ENCODE data around the gene ZNF613. TPM values are rescaled to one million over a fixed set of nuclear protein-coding genes. Genes with fewer than 3 reads are reported as not detected.

The ZNF613 gene
- total RNA-seq, 1 experiment from 2014 or later = 5.3 TPM

GRCh38 chr19:51901860-51902259 is 25.4 kb upstream of the ZNF613 start:
- Histone ChIP-seq H3K27me3 (replicated peaks; ENCODE audit: insufficient read depth, low read depth, low read length, poor library complexity) (no peaks in the 10 kb centered on the region), H3K27ac (ENCODE audit: low read depth, low read length, poor library complexity, severe bottlenecking) (no peak overlapping the region), H3K36me3 (ENCODE audit: insufficient read depth, low read length, poor library complexity, severe bottlenecking) (peaks cover 52% of the 10 kb centered on the region), H3K4me3 (ENCODE audit: low read depth, low read length, poor library complexity, severe bottlenecking) (no peak overlapping the region), H3K9me3 (ENCODE audit: low read depth, low read length, poor library complexity, severe bottlenecking) (peaks cover 61% of the 10 kb centered on the region), H3K4me1 (ENCODE audit: insufficient read depth, low read length, poor library complexity, severe bottlenecking) (no peaks in the 10 kb centered on the region)
- no TSS peak for BruUV-seq (replicated peaks)
- ChIA-PET POLR2A (ENCODE audit: low non-redundant PET) (no interaction called here), CTCF (no interaction called here)
- no peak for DNase-seq (ENCODE audit: low spot score)
- intact Hi-C loops (cut with micrococcal nuclease; ENCODE audit: unreplicated experiment) = no loop called here
- no peak for TF ChIP-seq EZH2 (IDR thresholded peaks at IDR 0.05; ENCODE audit: borderline replicate concordance, low read depth, low read length, poor library complexity, severe bottlenecking)
- TF ChIP-seq CTCF (conservative IDR thresholded peaks at IDR 0.05; ENCODE audit: low read depth, low read length) = no peak; the same call in 1 of the 2 replicates

GRCh38 chr19:51903192-51903591 is 24.1 kb upstream of the ZNF613 start:
- H3K4me1 ChIP-seq (ENCODE audit: insufficient read depth, low read length, poor library complexity, severe bottlenecking) = no peaks in the 10 kb centered on the region
- no peak overlapping the region for H3K4me3 ChIP-seq (ENCODE audit: low read depth, low read length, poor library complexity, severe bottlenecking)
- BruUV-seq (replicated peaks) = no TSS peak
- intact Hi-C loops (cut with micrococcal nuclease; ENCODE audit: unreplicated experiment) = no loop called here
- TF ChIP-seq EZH2 (IDR thresholded peaks at IDR 0.05; ENCODE audit: borderline replicate concordance, low read depth, low read length, poor library complexity, severe bottlenecking) = no peak
- no peak for TF ChIP-seq CTCF (conservative IDR thresholded peaks at IDR 0.05; ENCODE audit: low read depth, low read length)
- H3K27me3 ChIP-seq (replicated peaks; ENCODE audit: insufficient read depth, low read depth, low read length, poor library complexity) = no peaks in the 10 kb centered on the region
- H3K27ac ChIP-seq (ENCODE audit: low read depth, low read length, poor library complexity, severe bottlenecking) = no peak overlapping the region
- POLR2A ChIA-PET (ENCODE audit: low non-redundant PET) = no interaction called here
- CTCF ChIA-PET = no interaction called here
- DNase-seq (ENCODE audit: low spot score) = no peak
- peaks cover 53% of the 10 kb centered on the region for H3K9me3 ChIP-seq (ENCODE audit: low read depth, low read length, poor library complexity, severe bottlenecking)
- peaks cover 39% of the 10 kb centered on the region for H3K36me3 ChIP-seq (ENCODE audit: insufficient read depth, low read length, poor library complexity, severe bottlenecking)

- Histone ChIP-seq H3K27ac (ENCODE audit: low read depth, low read length, poor library complexity, severe bottlenecking) (peak within 1 kb of the TSS; percentile 81), H3K27me3 (replicated peaks; ENCODE audit: insufficient read depth, low read depth, low read length, poor library complexity) (no peaks in the 10 kb centered on the region), H3K4me3 (ENCODE audit: low read depth, low read length, poor library complexity, severe bottlenecking) (peak within 1 kb of the TSS; percentile 75), H3K36me3 (ENCODE audit: insufficient read depth, low read length, poor library complexity, severe bottlenecking) (peaks cover 25% of the 10 kb centered on the region), H3K4me1 (ENCODE audit: insufficient read depth, low read length, poor library complexity, severe bottlenecking) (no peaks in the 10 kb centered on the region), H3K9me3 (ENCODE audit: low read depth, low read length, poor library complexity, severe bottlenecking) (peaks cover 39% of the 10 kb centered on the region)
- DNase-seq (ENCODE audit: low spot score) = peak; percentile 92
- POLR2A ChIA-PET (ENCODE audit: low non-redundant PET) = no interaction called here
- TF ChIP-seq EZH2 (IDR thresholded peaks at IDR 0.05; ENCODE audit: borderline replicate concordance, low read depth, low read length, poor library complexity, severe bottlenecking) (no peak), CTCF (conservative IDR thresholded peaks at IDR 0.05; ENCODE audit: low read depth, low read length) (0 out of 2 replicates have a peak, but pooled peaks have one; percentile 20)
- BruUV-seq (replicated peaks) = no TSS peak
- CTCF ChIA-PET = no interaction called here
- intact Hi-C loops (cut with micrococcal nuclease; ENCODE audit: unreplicated experiment) = no loop called here
Observed at GRCh38 chr19:51904331-51905165, 22.7 kb upstream of the ZNF613 start, which contains the start of gene ZNF649. Gene ZNF649 (minus strand): TSS chr19:51905017. CDS start chr19:51900107, 4,910 bp downstream.

Data from A673 (cell line).